Activated B cell treated with CpG ODN at 0.5 μM for 24 hours (primary cell): ENCODE data around the gene CCDC171. TPM values are rescaled to one million over a fixed set of nuclear protein-coding genes. Genes with fewer than 3 reads are reported as not detected.
A peak's percentile ranks its signal among the peaks of the same experiment; 100 is the strongest.
"Not testable (repeated sequence)": the region's sequence is repeated elsewhere in the genome, so short reads cannot be mapped to it uniquely, and the experiment has no call there.

Source experiments
- ATAC-seq: fragments of 200-7000 bp; cut with Tn5 transposase; one replicate; pipeline ENCODE4 v1.10.0; 2021; ENCODE audit warnings: low read depth, mild to moderate bottlenecking, moderate library complexity
- CTCF ChIA-PET: fragments of 350-600 bp; sonication (Branson Sonifier 250); formaldehyde crosslinking; loops from one replicate; lab custom pipeline; 2021; ENCODE audit warnings: antibody characterized with exemption; lab: Charles Lee
- POLR2A ChIA-PET: fragments of 350-600 bp; sonication (Branson Sonifier 250); formaldehyde crosslinking; loops from one replicate; lab custom pipeline; 2021; ENCODE audit warnings: antibody characterized with exemption; lab: Charles Lee
- DNase-seq: peaks from one replicate; pipeline ENCODE4 v3.0.0; 2022
- H3K27ac Mint-ChIP-seq: one replicate; pipeline ENCODE4 v1.8.0; 2020; ENCODE audit warnings: mixed read lengths
- H3K27me3 Mint-ChIP-seq: one replicate; pipeline ENCODE4 v1.8.0; 2021; ENCODE audit warnings: mixed read lengths
- H3K36me3 Mint-ChIP-seq: one replicate; pipeline ENCODE4 v1.8.0; 2021; ENCODE audit warnings: low read depth, mixed read lengths
- H3K4me1 Mint-ChIP-seq: one replicate; pipeline ENCODE4 v1.8.0; 2021; ENCODE audit warnings: mixed read lengths
- H3K4me3 Mint-ChIP-seq: one replicate; pipeline ENCODE4 v1.8.0; 2020; ENCODE audit warnings: mild to moderate bottlenecking, mixed read lengths
- H3K9me3 Mint-ChIP-seq: one replicate; pipeline ENCODE4 v1.8.0; 2020; ENCODE audit warnings: mixed read lengths
- CTCF ChIP-seq: fragments of 200-600 bp; IDR thresholded peaks from one replicate; pipeline ENCODE4 v1.8.0; 2022; ENCODE audit warnings: antibody characterized with exemption, mild to moderate bottlenecking
- intact Hi-C: fragments of 100-400 bp; cut with micrococcal nuclease; formaldehyde crosslinking; loops from one replicate; pipeline ENCODE4 v1.15.1; 2024
- total RNA-seq: library from RNA; stranded (reverse); gene quantifications from 2 replicates; pipeline ENCODE4 v1.2.3, GENCODE V29; 2022

The CCDC171 gene
- total RNA-seq, 1 donor from 2014 or later: 3.6 TPM

DNA sequence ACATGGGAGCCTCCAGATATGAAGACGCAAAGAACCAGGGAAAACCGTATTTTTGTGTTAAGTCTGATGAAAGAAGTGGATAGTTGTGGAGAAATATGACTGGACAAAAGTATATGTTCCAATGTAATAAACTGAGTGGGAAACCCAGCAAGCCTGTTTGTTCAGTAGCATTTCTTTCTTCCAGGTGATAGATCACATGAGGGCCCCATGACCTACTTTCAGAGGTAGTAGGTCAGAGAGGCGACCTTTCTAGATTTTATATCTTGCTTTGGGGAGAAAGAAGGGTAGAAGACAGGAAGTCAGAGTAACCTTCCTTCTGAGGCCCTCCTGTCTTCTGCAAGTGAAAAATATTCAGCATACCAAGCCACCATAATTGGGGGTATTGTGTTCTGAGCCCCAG is 31.5 kb downstream of the CCDC171 start:
- Mint-ChIP-seq H3K9me3 (peaks cover 2% of the 10 kb centered on the region), H3K27ac (no peak overlapping the region), H3K36me3 (peaks cover 1% of the 10 kb centered on the region), H3K4me1 (no peaks in the 10 kb centered on the region), H3K4me3 (no peak overlapping the region), H3K27me3 (no peaks in the 10 kb centered on the region)
- no peak for ATAC-seq
- no peak for TF ChIP-seq CTCF
- no peak for DNase-seq
- intact Hi-C loops: no loop called here
- ChIA-PET CTCF (no interaction called here), POLR2A (no interaction called here)

DNA sequence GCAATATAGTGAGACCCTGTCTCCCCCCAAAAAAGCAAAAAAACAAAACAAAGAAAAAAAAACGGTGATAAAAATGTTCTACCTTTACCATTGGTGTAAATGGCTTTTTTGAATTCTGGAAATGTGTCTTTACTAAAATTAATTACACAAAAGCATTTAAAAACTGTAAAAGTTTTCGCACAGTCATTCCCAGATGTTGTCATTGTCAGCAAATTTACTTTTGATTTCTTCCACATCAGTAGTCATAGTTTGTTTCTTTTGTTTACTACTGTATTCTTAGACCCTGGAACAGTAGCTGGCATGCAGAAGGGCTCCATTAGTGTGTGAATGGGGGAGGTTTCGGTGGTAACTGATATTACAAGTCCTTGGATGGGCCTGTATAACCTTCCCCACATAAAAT is 39.5 kb downstream of the CCDC171 start:
- Mint-ChIP-seq H3K36me3 (peaks cover 3% of the 10 kb centered on the region), H3K4me1 (no peaks in the 10 kb centered on the region), H3K27ac (no peak overlapping the region), H3K4me3 (no peak overlapping the region), H3K27me3 (no peaks in the 10 kb centered on the region), H3K9me3 (peaks cover 2% of the 10 kb centered on the region)
- CTCF ChIA-PET: interaction anchor here (1.2 kb wide), 1 partner anchor 14 kb away, joined by 6 read pairs; no protein-coding TSS in a partner anchor
- no peak for TF ChIP-seq CTCF
- POLR2A ChIA-PET: interaction anchor here (0.6 kb wide), 1 partner anchor 164 kb away, joined by 5 read pairs; no protein-coding TSS in a partner anchor
- intact Hi-C loops: no loop called here
- DNase-seq (no peak), ATAC-seq (no peak)

DNA sequence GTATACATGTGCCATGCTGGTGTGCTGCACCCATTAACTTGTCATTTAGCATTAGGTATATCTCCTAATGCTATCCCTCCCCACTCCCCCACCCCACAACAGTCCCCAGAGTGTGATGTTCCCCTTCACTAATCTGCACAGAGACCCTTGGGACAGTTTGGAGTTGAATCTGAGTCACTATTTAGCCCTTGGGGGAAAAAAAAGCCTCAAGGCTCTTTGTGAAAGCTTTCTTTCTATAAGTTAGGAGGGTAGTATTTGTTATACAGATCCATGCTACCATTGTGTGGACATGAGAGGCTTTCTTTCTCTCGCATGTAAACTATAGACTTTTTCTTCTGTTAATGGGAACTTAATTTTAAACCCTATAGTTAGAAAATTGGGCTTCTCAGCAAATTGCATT is 40.1 kb downstream of the CCDC171 start:
- POLR2A ChIA-PET: interaction anchor here (0.6 to 0.7 kb wide), 3 partner anchors 40 to 165 kb away, joined by 3 to 5 read pairs (median 5); partner anchors contain the start of gene CCDC171
- H3K36me3 Mint-ChIP-seq, intact Hi-C loops, H3K27me3 Mint-ChIP-seq, H3K4me3 Mint-ChIP-seq, H3K27ac Mint-ChIP-seq, H3K4me1 Mint-ChIP-seq, DNase-seq, H3K9me3 Mint-ChIP-seq: not testable (repeated sequence)
- peak; percentile 88 for ATAC-seq
- CTCF ChIA-PET: interaction anchor here (1.2 kb wide), 1 partner anchor 14 kb away, joined by 6 read pairs; no protein-coding TSS in a partner anchor

DNA sequence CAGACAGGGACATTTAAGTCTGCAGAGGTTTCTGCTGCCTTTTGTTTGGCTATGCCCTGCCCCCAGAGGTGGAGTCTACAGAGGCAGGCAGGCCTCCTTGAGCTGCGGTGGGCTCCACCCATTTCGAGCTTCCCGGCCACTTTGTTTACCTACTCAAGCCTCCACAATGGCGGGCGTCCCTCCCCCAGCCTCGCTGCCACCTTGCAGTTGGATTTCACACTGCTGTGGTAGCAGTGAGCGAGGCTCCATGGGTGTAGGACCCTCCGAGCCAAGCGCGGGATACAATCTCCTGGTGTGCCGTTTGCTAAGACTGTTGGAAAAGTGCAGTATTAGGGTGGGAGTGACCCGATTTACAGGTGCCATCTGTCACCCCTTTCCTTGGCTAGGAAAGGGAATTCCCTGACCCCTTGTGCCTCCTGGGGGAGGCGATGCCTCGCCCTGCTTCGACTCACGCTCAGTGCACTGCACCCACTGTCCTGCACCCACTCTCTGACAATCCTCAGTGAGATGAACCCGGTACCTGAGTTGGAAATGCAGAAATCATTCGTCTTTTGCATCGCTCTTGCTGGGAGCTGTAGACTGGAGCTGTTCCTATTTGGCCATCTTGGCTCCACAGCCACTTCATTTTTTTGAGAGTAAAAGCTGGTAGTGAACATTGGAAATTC is 48.0 kb downstream of the CCDC171 start:
- H3K4me3 Mint-ChIP-seq, H3K36me3 Mint-ChIP-seq, H3K4me1 Mint-ChIP-seq, ATAC-seq, CTCF ChIA-PET, H3K27me3 Mint-ChIP-seq, DNase-seq, H3K27ac Mint-ChIP-seq: not testable (repeated sequence)
- POLR2A ChIA-PET: interaction anchor here (0.5 kb wide), 1 partner anchor 91 kb away, joined by 4 read pairs; no protein-coding TSS in a partner anchor
- intact Hi-C loops: loop anchor here (10.0 kb wide), 1 partner anchor 246 kb away; no protein-coding TSS in a partner anchor
- peaks cover 10% of the 10 kb centered on the region for H3K9me3 Mint-ChIP-seq

DNA sequence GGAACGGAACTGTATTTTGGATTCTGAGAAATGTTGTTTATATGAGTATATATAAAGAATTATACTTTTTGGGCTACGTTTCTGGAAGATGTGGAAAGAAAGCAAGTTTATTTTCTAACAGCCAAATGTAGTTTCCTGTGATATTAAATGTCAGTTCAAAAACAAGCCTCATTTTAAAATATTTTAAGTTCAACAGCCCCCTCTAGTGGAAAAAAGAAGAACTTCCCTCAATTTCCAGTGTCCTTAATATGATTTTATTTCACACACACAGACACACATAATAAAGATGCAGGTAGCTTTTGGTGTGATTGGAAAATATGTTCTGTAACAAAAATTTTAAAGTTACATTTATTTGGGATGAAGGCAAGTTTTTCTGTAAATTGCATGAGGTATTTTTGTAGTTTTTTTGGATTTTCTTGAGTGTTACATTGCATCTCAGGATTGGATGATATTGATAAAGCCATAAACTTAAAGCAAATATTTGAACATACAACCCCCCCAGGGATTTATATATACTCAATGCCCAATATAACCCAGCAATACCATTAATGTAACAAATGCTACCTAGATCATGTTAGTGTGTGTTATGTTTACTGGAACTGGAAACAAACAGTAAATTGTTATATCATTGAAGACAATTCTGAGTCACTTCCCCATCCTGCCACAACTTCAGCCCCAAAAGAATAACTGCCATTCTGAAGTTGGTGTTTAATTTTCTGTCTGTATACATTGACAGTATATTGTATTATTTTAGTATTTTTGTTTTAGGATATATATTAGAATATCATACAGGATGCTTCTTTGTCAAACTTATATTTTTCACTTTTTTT is 54.0 kb downstream of the CCDC171 start:
- CTCF ChIA-PET: interaction anchor here (0.7 to 2.9 kb wide), 13 partner anchors 9 to 501 kb away, joined by 3 to 26 read pairs (median 5); partner anchors contain the start of gene CCDC171
- DNase-seq: no peak
- H3K27ac Mint-ChIP-seq: no peak overlapping the region

More for the DNA sequence above, 54.0 kb downstream of the CCDC171 start:
- H3K27me3 Mint-ChIP-seq: no peaks in the 10 kb centered on the region
- no peaks in the 10 kb centered on the region for H3K9me3 Mint-ChIP-seq
- intact Hi-C loops: loop anchor here (1.0 to 10.0 kb wide), 8 partner anchors 55 to 502 kb away; partner anchors contain the start of gene SNAPC3
- no peak for ATAC-seq
- no peak overlapping the region for H3K4me3 Mint-ChIP-seq
- TF ChIP-seq CTCF: peak; percentile 66
- no peaks in the 10 kb centered on the region for H3K36me3 Mint-ChIP-seq
- POLR2A ChIA-PET: no interaction called here
- H3K4me1 Mint-ChIP-seq: no peaks in the 10 kb centered on the region
